ENCODE results near the gene VPS54. TPM values are rescaled to one million over a fixed set of nuclear protein-coding genes. Genes with fewer than 3 reads are reported as not detected.

Gene VPS54
- total RNA-seq, 1 donor from 2014 or later = 17.5 TPM

DNA sequence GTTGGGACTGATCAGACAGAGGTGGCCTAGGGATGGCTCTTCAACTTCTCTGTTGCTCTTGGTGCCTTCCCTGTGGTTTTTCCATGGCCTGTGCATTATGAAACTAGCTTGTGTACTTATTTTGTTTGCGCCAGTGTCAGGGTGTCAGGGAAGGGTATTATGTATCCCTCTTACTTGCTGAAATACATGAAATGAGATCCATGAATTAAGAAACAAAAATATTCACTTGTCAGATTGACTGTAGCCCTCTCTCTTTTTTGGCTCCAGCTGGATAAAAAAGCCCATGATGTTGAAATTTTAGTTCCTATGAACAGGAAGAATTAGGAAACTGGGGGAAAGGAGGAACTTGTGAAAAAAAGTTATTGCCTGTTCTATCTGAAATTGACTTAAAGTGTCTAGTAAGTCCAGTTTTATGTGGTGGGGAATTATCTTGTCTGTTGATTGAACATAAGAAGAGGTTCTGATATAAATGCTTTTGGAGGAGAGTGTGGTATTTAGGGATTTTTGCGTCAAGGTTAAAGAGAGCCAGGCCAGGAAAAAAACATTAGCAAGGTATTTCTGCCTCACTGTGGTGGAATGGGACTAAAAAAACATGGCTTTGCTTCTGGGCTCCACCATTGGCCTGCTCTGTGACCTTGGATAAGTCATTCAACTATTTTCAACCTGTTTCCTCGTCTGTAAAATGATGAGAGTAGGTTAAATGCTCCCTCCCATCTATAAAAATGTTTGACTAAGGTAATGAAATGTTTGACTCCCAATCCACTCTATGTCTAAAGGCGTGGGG, 165.5 kb downstream of the VPS54 start:
- DNase-seq (ENCODE audit: low read depth) = no peak
- Histone ChIP-seq H3K9me3 (ENCODE audit: insufficient read depth, low read depth, low read length) (no peaks in the 10 kb centered on the region), H3K36me3 (ENCODE audit: insufficient read depth, low read length) (peaks cover 8% of the 10 kb centered on the region), H3K4me1 (ENCODE audit: insufficient read depth, low read length) (peaks cover 16% of the 10 kb centered on the region), H3K9ac (ENCODE audit: low read length) (no peak overlapping the region), H3K27ac (ENCODE audit: low read depth, low read length) (no peak overlapping the region), H3K79me2 (ENCODE audit: insufficient read depth, low read length) (peaks cover 91% of the 10 kb centered on the region), H3K4me3 (ENCODE audit: insufficient read depth, low read depth, low read length) (no peak overlapping the region), H2AFZ (ENCODE audit: low read depth, low read length) (no peak overlapping the region), H4K20me1 (ENCODE audit: insufficient read depth, low read length) (peaks cover 70% of the 10 kb centered on the region), H3K27me3 (ENCODE audit: insufficient read depth, low read length) (no peaks in the 10 kb centered on the region), H3K4me2 (ENCODE audit: low read length) (no peak overlapping the region)
- Mint-ChIP-seq H3K4me1 (ENCODE audit: low read depth, unreplicated experiment) (peaks cover 48% of the 10 kb centered on the region), H3K9me3 (ENCODE audit: unreplicated experiment) (no peaks in the 10 kb centered on the region), H3K27ac (ENCODE audit: unreplicated experiment) (no peak overlapping the region), H3K4me3 (ENCODE audit: unreplicated experiment) (peak overlapping the region; percentile 23), H3K27me3 (ENCODE audit: low read depth, unreplicated experiment) (no peaks in the 10 kb centered on the region), H3K36me3 (ENCODE audit: low read depth, unreplicated experiment) (peaks cover 21% of the 10 kb centered on the region)
- TF ChIP-seq EZH2 (IDR thresholded peaks at IDR 0.05; ENCODE audit: insufficient read depth, low read length) = no peak
- TF ChIP-seq, protein P1, sequence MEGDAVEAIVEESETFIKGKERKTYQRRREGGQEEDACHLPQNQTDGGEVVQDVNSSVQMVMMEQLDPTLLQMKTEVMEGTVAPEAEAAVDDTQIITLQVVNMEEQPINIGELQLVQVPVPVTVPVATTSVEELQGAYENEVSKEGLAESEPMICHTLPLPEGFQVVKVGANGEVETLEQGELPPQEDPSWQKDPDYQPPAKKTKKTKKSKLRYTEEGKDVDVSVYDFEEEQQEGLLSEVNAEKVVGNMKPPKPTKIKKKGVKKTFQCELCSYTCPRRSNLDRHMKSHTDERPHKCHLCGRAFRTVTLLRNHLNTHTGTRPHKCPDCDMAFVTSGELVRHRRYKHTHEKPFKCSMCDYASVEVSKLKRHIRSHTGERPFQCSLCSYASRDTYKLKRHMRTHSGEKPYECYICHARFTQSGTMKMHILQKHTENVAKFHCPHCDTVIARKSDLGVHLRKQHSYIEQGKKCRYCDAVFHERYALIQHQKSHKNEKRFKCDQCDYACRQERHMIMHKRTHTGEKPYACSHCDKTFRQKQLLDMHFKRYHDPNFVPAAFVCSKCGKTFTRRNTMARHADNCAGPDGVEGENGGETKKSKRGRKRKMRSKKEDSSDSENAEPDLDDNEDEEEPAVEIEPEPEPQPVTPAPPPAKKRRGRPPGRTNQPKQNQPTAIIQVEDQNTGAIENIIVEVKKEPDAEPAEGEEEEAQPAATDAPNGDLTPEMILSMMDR (IDR thresholded peaks at IDR 0.05; ENCODE audit: insufficient read depth, low read depth, low read length) = no peak
- FAIRE-seq = no peak

DNA sequence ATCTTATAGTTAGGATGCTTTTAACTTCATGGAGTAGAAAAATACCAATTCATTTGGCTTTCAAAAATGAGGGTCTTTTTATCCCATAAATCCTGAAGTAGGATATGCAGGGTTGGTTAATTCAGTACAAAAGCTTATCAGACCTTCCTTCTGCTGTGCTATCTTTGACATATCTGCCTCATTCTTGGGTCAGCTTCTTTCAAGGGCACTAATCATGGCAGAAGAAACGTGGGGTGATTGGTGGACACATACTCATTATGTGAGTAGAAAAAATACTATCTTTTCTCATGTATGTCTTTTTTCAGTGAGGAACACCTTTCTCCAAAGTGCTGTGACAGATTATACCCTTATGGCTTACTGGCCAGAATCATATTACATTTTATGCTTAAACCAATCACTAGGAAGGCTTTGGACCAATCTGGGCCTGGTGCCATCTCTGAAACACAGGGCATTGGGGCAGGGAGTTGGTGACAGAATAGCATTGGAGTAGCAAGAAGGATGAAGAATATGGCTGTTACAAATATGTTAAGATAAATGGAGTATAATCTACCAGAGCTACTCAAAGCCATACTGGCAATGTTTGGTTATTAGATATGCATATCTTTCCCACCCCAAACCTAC, 167.4 kb downstream of the VPS54 start:
- H4K20me1 ChIP-seq (ENCODE audit: insufficient read depth, low read length) = peaks cover 73% of the 10 kb centered on the region
- H3K36me3 ChIP-seq (ENCODE audit: insufficient read depth, low read length) = no peaks in the 10 kb centered on the region
- no peak overlapping the region for H3K27ac Mint-ChIP-seq (ENCODE audit: unreplicated experiment)
- H3K36me3 Mint-ChIP-seq (ENCODE audit: low read depth, unreplicated experiment) = peaks cover 18% of the 10 kb centered on the region
- H3K4me1 Mint-ChIP-seq (ENCODE audit: low read depth, unreplicated experiment) = peaks cover 59% of the 10 kb centered on the region
- no peak overlapping the region for H3K4me2 ChIP-seq (ENCODE audit: low read length)
- no peak overlapping the region for H3K9ac ChIP-seq (ENCODE audit: low read length)
- H3K4me1 ChIP-seq (ENCODE audit: insufficient read depth, low read length) = peaks cover 17% of the 10 kb centered on the region
- no peak overlapping the region for H2AFZ ChIP-seq (ENCODE audit: low read depth, low read length)
- no peak for TF ChIP-seq EZH2 (IDR thresholded peaks at IDR 0.05; ENCODE audit: insufficient read depth, low read length)
- TF ChIP-seq, protein P1 (IDR thresholded peaks at IDR 0.05; ENCODE audit: insufficient read depth, low read depth, low read length) = no peak
- H3K9me3 ChIP-seq (ENCODE audit: insufficient read depth, low read depth, low read length) = no peaks in the 10 kb centered on the region
- H3K27me3 ChIP-seq (ENCODE audit: insufficient read depth, low read length) = no peaks in the 10 kb centered on the region
- DNase-seq (ENCODE audit: low read depth) (no peak), FAIRE-seq (no peak)
- no peak overlapping the region for H3K4me3 Mint-ChIP-seq (ENCODE audit: unreplicated experiment)
- H3K27ac ChIP-seq (ENCODE audit: low read depth, low read length) = no peak overlapping the region
- H3K4me3 ChIP-seq (ENCODE audit: insufficient read depth, low read depth, low read length) = no peak overlapping the region
- H3K79me2 ChIP-seq (ENCODE audit: insufficient read depth, low read length) = peaks cover 98% of the 10 kb centered on the region
- no peaks in the 10 kb centered on the region for H3K9me3 Mint-ChIP-seq (ENCODE audit: unreplicated experiment)
- no peaks in the 10 kb centered on the region for H3K27me3 Mint-ChIP-seq (ENCODE audit: low read depth, unreplicated experiment)

DNA sequence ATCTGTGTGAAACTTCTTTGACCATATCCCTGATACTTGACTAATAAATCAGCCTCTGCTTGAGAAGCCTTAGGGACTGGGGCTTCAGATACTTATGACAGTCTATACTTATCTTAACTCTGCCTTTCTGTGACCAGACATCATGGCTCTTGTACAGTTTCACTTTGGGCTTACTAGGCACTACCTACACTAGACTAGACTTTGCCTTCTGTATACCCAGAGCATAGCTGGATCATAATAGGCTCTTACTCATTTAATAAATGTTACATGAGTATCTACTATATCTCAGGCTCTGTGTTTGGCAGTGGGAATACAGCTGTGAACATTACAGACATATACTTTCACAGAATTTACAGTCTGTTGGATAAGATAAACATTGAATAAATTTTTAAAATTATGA, 168.6 kb downstream of the VPS54 start:
- Histone ChIP-seq H3K27me3 (ENCODE audit: insufficient read depth, low read length) (no peaks in the 10 kb centered on the region), H4K20me1 (ENCODE audit: insufficient read depth, low read length) (peaks cover 68% of the 10 kb centered on the region), H3K9ac (ENCODE audit: low read length) (no peak overlapping the region), H3K27ac (ENCODE audit: low read depth, low read length) (no peak overlapping the region), H3K4me1 (ENCODE audit: insufficient read depth, low read length) (peaks cover 17% of the 10 kb centered on the region), H3K4me2 (ENCODE audit: low read length) (no peak overlapping the region), H3K36me3 (ENCODE audit: insufficient read depth, low read length) (no peaks in the 10 kb centered on the region), H3K4me3 (ENCODE audit: insufficient read depth, low read depth, low read length) (no peak overlapping the region), H2AFZ (ENCODE audit: low read depth, low read length) (no peak overlapping the region), H3K79me2 (ENCODE audit: insufficient read depth, low read length) (peaks cover 99% of the 10 kb centered on the region), H3K9me3 (ENCODE audit: insufficient read depth, low read depth, low read length) (no peaks in the 10 kb centered on the region)
- Mint-ChIP-seq H3K4me3 (ENCODE audit: unreplicated experiment) (no peak overlapping the region), H3K9me3 (ENCODE audit: unreplicated experiment) (no peaks in the 10 kb centered on the region), H3K36me3 (ENCODE audit: low read depth, unreplicated experiment) (peaks cover 10% of the 10 kb centered on the region), H3K27ac (ENCODE audit: unreplicated experiment) (no peak overlapping the region), H3K4me1 (ENCODE audit: low read depth, unreplicated experiment) (peaks cover 64% of the 10 kb centered on the region), H3K27me3 (ENCODE audit: low read depth, unreplicated experiment) (no peaks in the 10 kb centered on the region)
- no peak for FAIRE-seq
- DNase-seq (ENCODE audit: low read depth) = no peak
- no peak for TF ChIP-seq EZH2 (IDR thresholded peaks at IDR 0.05; ENCODE audit: insufficient read depth, low read length)
- TF ChIP-seq, protein P1 (IDR thresholded peaks at IDR 0.05; ENCODE audit: insufficient read depth, low read depth, low read length) = no peak

Measured in astrocyte (in vitro differentiated cells and primary cell).